MV-4-11 (cell line): Measurements from ENCODE around the gene AIFM1.
A peak's percentile ranks its signal among the peaks of the same experiment; 100 is the strongest.

Source experiments
- DNase-seq: peaks from one replicate; lab custom pipeline; 2025; lab: John Stamatoyannopoulos, UW

The AIFM1 gene

DNA sequence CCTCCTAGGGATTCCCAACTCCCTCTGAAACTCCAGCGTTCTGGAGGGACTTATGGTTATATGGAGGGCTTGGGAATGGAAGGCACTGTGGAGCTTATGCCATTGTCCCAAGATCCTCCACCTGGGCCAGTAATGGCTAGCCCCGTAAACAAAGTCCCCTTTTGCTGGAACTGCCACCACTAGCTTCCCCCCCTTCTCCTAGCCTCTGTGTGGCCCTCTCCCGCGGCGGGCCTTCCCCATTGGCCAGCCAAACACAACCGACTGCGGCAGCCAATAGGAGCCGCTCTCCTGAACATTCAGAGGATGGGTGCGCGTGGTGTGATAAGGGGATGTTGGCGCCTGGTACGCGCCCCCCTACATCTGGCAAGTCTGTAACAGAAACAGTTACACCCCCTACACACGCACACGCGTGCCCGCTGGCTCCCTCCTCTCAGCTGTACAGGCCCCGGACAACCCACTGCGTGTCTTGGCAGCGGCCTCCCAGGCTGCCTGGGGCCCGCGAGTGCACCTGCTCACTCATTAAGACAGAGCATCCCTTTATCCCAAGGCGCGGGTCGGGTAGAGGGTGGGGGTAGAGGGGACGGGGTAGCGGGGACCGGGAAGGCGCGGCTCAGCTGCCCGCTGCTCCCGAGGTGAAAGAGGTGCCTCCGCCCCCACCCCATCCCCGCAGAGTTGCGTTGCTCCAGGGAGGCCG lies 5.3 kb upstream of the AIFM1 start:
- DNase-seq = peak; percentile 76

- DNase-seq = no peak
Measured at GRCh38 chrX:130167040-130167439, 1.4 kb upstream of the AIFM1 start.

DNA sequence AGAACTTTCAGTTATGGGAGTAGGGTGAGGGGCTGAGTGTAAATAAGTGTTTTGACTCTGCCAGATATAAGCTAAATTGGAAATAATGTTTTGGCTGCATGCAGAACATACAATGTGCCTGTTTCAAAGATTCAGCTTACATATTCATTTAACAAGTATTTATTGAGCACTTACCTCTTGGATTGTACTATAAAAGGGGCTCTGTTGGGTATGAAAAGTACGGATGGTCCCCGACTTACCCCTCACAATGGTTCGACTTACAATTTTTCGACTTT lies 799 bp upstream of the AIFM1 start:
- no peak for DNase-seq

GRCh38 chrX:130165181-130165702 lies 399 bp downstream of the AIFM1 start:
- DNase-seq = no peak

DNA sequence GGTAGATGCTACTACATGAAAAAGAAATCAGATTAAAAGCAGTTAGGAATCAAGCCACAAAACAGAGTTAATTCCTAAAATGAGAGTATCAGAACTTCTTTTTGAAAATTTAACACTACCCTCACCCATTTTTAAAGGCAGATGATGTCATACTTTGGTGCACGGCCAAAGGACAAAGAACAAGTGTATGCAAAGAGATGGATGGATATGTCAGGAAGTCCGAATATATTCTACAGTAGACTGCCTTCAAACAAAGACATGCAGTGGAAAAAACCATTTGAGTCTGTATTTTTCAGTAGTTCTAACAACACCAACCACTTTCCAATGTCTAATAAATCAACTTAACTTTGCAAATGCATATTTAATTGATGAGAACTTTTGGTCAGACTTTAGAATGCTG lies 2.2 kb downstream of the AIFM1 start:
- no peak for DNase-seq

DNA sequence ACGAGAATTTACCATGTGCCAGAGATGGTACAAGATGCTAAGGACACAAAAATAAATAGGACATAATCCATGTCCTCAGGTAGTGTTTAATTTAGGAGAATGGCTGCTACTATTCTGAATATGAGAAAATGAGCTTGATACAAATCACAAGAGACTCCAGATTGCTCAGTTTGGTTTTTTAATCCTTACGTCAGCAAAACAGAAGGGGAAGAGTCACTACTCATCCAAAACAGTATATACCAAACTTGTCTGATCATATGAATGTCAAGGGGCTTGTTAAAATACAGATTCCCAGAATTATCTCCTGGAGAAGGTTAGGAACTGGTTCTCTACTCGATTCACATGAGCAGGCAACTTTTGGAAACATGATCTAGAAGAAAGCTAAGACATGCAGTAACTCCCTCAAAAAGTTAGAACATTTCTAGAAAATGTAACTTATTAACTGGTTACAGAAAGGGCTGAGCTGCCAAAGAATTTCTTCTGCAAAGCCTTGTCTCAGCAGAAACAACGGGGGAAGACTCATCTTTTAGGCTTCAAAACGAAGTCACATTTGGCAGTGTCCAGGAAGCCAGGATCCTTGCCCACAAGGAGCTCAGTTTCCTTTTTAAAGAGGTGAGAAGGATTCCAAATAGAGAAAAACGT lies 3.4 kb downstream of the AIFM1 start:
- DNase-seq = no peak

DNA sequence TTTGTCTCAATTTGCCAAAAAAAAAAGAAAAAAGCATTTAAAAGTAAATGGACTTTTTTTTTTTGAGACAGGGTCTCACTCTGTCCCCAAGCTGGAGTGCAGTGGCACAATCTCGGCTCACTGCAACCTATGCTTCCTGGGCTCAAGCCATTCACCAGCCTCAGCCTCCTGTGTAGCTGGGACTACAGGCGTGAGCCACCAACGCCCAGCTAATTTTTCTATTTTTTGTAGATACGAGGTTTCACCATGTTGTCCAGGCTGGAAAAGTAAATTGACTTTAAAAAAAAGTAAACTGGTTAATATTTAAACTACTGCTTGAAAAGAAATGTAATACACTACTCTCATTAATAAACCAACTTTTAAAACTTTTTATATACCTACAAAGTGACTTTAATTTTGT lies 5.9 kb downstream of the AIFM1 start:
- DNase-seq = no peak

DNA sequence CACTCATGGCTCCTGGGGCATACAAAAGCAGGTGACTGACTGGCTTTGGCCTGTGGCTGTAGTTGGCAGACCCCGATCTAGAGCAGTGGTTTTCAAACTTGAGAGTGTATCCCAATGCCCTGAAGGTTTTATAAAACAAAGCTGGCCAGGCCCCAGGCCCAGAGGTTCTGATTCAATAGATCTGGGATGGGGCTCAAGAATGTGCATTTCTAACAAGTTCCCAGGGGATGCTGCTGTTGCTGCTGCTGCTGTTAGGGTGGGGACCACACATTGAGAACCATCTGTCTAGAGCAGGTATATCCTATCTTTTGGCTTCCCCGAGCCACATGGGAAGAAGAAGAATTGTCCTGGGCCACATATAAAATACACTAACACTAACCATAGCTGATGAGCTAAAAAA lies 7.3 kb downstream of the AIFM1 start:
- DNase-seq = no peak

- DNase-seq = no peak
Measured at GRCh38 chrX:130155564-130155963, 10.1 kb downstream of the AIFM1 start.

DNA sequence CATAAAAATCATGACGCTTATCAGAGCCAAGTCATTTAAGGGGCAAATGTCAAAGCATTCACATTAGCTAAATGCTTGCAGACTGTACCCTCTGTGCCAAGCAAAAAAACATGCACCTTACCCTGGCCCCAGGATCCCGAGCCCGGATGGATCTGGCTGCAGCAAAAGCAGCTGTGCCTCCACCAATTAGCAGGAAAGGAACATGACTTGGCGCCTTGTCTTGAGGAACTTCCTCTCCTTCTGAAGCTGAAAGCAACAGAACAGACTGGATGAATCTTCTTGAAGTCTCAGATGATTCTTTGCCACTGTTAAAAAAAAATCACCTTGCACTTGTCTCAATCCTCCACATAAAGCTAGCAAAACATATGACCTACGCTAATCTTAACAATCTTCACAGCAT lies 18.0 kb downstream of the AIFM1 start:
- no peak for DNase-seq

GRCh38 chrX:130145123-130145522 lies 20.5 kb downstream of the AIFM1 start:
- no peak for DNase-seq

- DNase-seq = no peak
Measured at GRCh38 chrX:130144509-130144908, 21.1 kb downstream of the AIFM1 start.

GRCh38 chrX:130139474-130140201 lies 26.0 kb downstream of the AIFM1 start:
- DNase-seq = no peak

GRCh38 chrX:130136961-130137360 lies 28.7 kb downstream of the AIFM1 start:
- DNase-seq = no peak

DNA sequence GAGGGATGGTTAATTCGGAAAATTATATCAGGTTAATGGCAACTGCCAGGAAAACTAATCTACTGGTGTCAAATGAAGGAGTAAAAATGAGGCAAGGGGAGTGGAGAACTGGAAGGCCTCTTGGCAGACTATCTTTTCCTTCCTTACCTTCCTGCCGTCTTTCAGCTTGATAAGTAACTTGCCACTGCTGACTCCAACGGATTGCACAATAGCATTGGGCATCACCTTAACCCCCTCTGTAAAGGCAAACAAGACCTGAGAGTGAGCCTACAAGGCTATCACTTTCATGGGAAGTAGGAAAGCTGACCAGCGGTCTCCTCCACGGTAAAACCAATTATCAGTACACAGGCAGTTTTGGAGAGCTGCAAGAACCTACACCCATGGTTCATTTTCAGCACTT lies 29.1 kb downstream of the AIFM1 start:
- no peak for DNase-seq

- no peak for DNase-seq
Measured at GRCh38 chrX:130130990-130131389, 34.7 kb downstream of the AIFM1 start.

GRCh38 chrX:130125091-130125874 lies 40.4 kb downstream of the AIFM1 start:
- DNase-seq = no peak

DNA sequence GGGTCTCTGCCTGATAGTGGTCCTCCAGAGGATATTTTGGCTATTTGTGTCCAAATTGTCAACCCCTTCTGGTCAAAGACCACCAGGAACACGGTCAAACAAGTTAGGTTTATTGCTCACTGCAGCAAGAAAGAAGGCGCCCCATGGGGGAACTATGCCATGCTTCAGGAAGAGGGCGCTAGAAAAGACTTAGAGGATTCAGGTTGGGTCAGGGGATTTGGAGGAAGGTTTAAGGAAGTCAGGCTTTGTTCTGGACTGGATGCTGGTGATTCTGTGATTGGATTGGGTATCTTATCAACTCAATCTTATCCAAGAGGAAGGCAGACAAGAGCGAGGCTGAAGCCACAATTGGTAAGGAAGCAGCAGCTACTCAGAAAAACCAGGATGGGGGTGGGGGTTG lies 41.1 kb downstream of the AIFM1 start:
- no peak for DNase-seq

DNA sequence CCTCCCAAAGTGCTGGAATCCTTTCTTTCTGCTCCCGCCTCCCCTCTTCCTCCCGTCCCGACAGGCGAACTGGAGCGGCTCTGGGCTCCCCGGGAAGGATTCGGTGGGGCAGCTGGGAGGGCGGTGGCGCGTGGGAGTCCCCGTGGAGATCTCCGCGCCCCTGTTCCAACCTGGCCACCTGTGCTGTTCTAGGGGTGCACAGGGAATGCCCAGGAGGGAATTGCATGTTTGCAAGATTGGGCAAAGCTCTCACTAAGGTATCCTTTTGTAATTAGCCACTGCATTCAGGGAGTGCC lies 44.2 kb downstream of the AIFM1 start:
- DNase-seq = no peak

DNA sequence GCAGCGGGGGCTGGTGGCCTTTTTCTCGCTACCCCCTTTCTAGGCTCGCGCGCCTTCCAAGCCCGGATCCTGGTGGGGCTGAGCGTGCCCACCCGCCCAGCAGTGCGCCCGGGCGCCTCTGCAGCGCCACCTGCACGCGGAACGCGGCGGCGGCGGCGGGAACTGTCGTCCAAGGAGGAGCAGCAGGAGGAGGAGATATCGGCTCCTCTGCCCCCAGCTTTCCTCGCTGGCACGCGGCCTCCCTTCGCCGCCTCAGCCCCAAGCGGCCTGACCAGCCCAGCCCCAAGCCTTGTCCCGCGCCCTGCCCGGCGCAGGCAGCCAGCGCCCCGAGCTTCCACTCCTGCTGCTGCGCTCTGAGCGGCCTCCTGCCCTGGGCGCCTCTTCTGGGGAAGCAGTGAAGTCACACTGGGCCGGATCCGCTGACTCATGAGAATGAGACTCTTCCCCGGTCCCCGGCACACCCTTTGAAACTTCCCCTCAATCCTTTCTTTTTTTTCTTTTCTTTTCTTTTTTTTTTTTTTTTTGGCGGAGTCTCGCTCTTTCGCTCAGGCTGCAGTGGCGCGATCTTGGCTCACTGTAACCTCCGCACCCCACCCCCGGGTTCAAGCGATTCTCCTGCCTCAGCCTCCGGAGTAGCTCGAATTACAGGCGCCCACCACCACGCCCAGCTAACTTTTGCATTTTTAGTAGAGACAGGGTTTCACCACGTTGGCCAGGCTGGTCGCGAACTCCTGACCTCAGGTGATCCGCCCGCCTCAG lies 44.7 kb downstream of the AIFM1 start:
- peak; percentile 58 for DNase-seq

- DNase-seq = peak; percentile 32
Measured at GRCh38 chrX:130120321-130120731, 45.3 kb downstream of the AIFM1 start.

DNA sequence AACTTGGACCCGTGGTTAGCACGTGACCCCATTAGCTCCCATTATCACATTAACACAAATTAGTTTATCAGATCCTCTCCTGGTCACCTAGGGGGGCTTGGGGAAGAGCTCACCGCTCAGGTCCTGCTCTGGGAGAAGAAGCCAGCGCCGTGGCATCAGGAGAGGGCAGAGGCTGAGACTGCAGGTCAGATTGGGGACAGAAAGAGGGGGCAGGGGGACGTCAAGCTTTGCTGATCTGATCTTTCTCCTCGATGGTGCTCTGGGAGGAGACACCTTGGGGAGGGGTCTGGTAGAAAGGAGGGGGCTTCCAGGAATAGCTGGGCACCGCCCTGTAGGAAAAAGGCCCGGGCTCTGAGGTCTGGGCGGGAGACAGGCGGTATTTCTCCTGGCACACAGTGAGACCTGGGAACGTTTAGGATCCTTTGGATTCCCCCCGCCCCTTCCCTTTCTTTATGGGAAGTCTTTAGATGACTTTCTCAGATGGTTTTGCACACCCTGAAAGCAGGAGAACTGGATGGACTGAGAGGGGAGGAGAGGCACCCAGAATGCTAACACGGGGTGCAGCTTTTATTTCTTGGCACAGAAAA lies 46.2 kb downstream of the AIFM1 start:
- no peak for DNase-seq
